HCT116 (cell line): ENCODE measurements around the gene MED12.

Experiments
- CEBPB ChIP-seq: IDR thresholded peaks from 2 replicates; pipeline ENCODE4 v1.6.1; 2012; ENCODE audit warnings: low read depth
- CTCF ChIP-seq, 3 experiments: fragments of 200-600 bp in 1 of 3; sonication (generic) in 1 of 3; IDR thresholded peaks in 2 of 3; conservative IDR thresholded peaks in 1 of 3; 2 replicates each; pipeline ENCODE4 v1.5.1; 2012 to 2017; ENCODE audit warnings: low read depth in 2 of 3, low read length in 2 of 3, antibody characterized with exemption in 1 of 3, borderline replicate concordance in 1 of 3, control low read depth in 1 of 3, mild to moderate bottlenecking in 1 of 3, mixed read lengths in 1 of 3, mixed run types in 1 of 3, moderate library complexity in 1 of 3; ENCODE audit not compliant: insufficient read depth in 1 of 3
- ELF1 ChIP-seq: IDR thresholded peaks from 2 replicates; pipeline ENCODE4 v1.6.1; 2012; ENCODE audit warnings: low read depth, borderline replicate concordance
- EZH2 ChIP-seq: fragments of 200-600 bp; sonication (generic); IDR thresholded peaks from 2 replicates; pipeline ENCODE4 v1.6.1; 2017; ENCODE audit warnings: antibody characterized with exemption, mixed run types
- EZH2phosphoT487 ChIP-seq: fragments of 200-600 bp; IDR thresholded peaks from 2 replicates; pipeline ENCODE4 v1.6.1; 2018; ENCODE audit warnings: antibody characterized with exemption, borderline replicate concordance
- MAX ChIP-seq: IDR thresholded peaks from 2 replicates; pipeline ENCODE4 v1.6.1; 2012
- POLR2A ChIP-seq: IDR thresholded peaks from 2 replicates; pipeline ENCODE4 v1.7.0; 2011; ENCODE audit warnings: borderline replicate concordance; ENCODE audit not compliant: insufficient read depth, insufficient read length; ENCODE audit errors: extremely low read depth
- SIN3A ChIP-seq: IDR thresholded peaks from 2 replicates; pipeline ENCODE4 v1.6.1; 2012; ENCODE audit warnings: low read depth
- TCF7L2 ChIP-seq: IDR thresholded peaks from 2 replicates; pipeline ENCODE4 v1.7.0; 2011; ENCODE audit warnings: borderline replicate concordance, inconsistent platforms; ENCODE audit not compliant: insufficient read depth, insufficient read length; ENCODE audit errors: extremely low read depth

GRCh38 chrX:71107762-71108360 lies 10.5 kb upstream of the MED12 start:
- no peak for TF ChIP-seq TCF7L2
- TF ChIP-seq CTCF (IDR thresholded peaks at IDR 0.05 in 2 of 3, conservative IDR thresholded peaks at IDR 0.05 in 1 of 3; ENCODE audit: borderline replicate concordance in 1 of 3, insufficient read depth in 1 of 3, low read depth in 2 of 3, low read length in 2 of 3), result no peak
- TF ChIP-seq POLR2A, result no peak
- TF ChIP-seq MAX, result no peak
- TF ChIP-seq CEBPB, result no peak
- no peak for TF ChIP-seq ELF1
- TF ChIP-seq EZH2, result no peak
- no peak for TF ChIP-seq SIN3A
- TF ChIP-seq EZH2phosphoT487, result no peak
